Common myeloid progenitor, CD34-positive (primary cell): ENCODE data around the gene IL17REL.

Source experiments
- CTCF ChIA-PET: fragments of 350-600 bp; sonication (Branson Sonifier 250); formaldehyde crosslinking; loops from one replicate; lab custom pipeline; 2021; ENCODE audit warnings: antibody characterized with exemption; lab: Charles Lee
- POLR2A ChIA-PET: fragments of 350-600 bp; sonication (Branson Sonifier 250); formaldehyde crosslinking; loops from one replicate; lab custom pipeline; 2021; ENCODE audit warnings: antibody characterized with exemption; lab: Charles Lee
- DNase-seq, 3 donors: peaks; one replicate each; pipeline versions ENCODE4 v3.0.0 to v3.0.0-alpha.2; 2013
- H3K27ac ChIP-seq, 2 experiments: 1 replicate in 1 of 2; 2 replicates in 1 of 2; pipeline ENCODE4 v1.7.0; 2013; ENCODE audit warnings: inconsistent platforms in 2 of 2, low read length in 2 of 2, mild to moderate bottlenecking in 2 of 2, low read depth in 1 of 2, moderate library complexity in 1 of 2; ENCODE audit not compliant: severe bottlenecking in 2 of 2, insufficient read depth in 1 of 2, poor library complexity in 1 of 2
- H3K27me3 ChIP-seq, 5 experiments: replicated peaks in 2 of 5; 1 replicate in 3 of 5; 2 replicates in 2 of 5; pipeline versions ENCODE4 v1.6.1 to v1.7.0; 2013; ENCODE audit warnings: low read length in 4 of 5, mild to moderate bottlenecking in 2 of 5, moderate library complexity in 2 of 5, inconsistent platforms in 1 of 5; ENCODE audit not compliant: insufficient read depth in 5 of 5, control insufficient read depth in 4 of 5
- H3K36me3 ChIP-seq, 4 experiments: 1 replicate in 2 of 4; 2 replicates in 2 of 4; pipeline versions ENCODE4 v1.6.1 to v1.7.0; 2013; ENCODE audit warnings: low read length in 3 of 4, control low read depth in 1 of 4, mild to moderate bottlenecking in 1 of 4; ENCODE audit not compliant: control insufficient read depth in 4 of 4, insufficient read depth in 4 of 4
- H3K4me1 ChIP-seq, 4 experiments: 1 replicate in 3 of 4; 2 replicates in 1 of 4; pipeline versions ENCODE4 v1.6.1 to v1.7.1; 2013; ENCODE audit warnings: low read length in 3 of 4, mild to moderate bottlenecking in 3 of 4, control low read depth in 1 of 4, inconsistent platforms in 1 of 4, moderate library complexity in 1 of 4; ENCODE audit not compliant: control insufficient read depth in 4 of 4, insufficient read depth in 4 of 4; ENCODE audit errors: control extremely low read depth in 1 of 4
- H3K4me3 ChIP-seq, 7 experiments: 1 replicate in 4 of 7; 2 replicates in 3 of 7; pipeline versions ENCODE4 v1.5.1 to v1.7.0; 2013; ENCODE audit warnings: mild to moderate bottlenecking in 7 of 7, low read length in 6 of 7, moderate library complexity in 6 of 7, inconsistent platforms in 2 of 7, low read depth in 2 of 7, control low read depth in 1 of 7; ENCODE audit not compliant: insufficient read depth in 4 of 7, control insufficient read depth in 1 of 7; ENCODE audit errors: extremely low read depth in 1 of 7
- H3K9me3 ChIP-seq, 5 experiments: 1 replicate in 4 of 5; 2 replicates in 1 of 5; pipeline versions ENCODE4 v1.6.1 to v1.7.1; 2013; ENCODE audit warnings: low read length in 4 of 5, mild to moderate bottlenecking in 2 of 5, inconsistent platforms in 1 of 5, low read depth in 1 of 5, moderate library complexity in 1 of 5; ENCODE audit not compliant: control insufficient read depth in 4 of 5, insufficient read depth in 2 of 5; ENCODE audit errors: control extremely low read depth in 1 of 5
- WGBS: methylation state at CpG from one replicate; pipeline ENCODE4 v1.1.5; 2013; ENCODE audit not compliant: insufficient coverage; 5-methylcytosine and 5-hydroxymethylcytosine counted together

The IL17REL gene

DNA sequence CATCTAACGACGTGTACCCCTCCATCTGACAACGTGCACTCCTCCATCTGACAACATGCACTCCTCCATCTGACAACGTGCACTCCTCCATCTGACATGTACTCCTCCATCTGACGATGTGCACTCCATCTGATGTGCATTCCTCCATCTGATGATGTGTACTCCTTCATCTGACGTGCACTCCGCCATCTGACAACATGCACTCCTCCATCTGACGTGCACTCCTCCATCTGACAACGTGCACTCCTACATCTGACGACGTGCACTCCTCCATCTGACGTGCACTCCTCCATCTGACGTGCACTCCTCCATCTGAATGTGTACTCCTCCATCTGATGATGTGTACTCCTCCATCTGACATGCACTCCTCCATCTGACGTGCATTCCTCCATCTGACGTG lies 8.0 kb upstream of the IL17REL start:
- no peak overlapping the region for H3K4me3 ChIP-seq
- CTCF ChIA-PET = no interaction called here
- no peak for DNase-seq
- H3K36me3 ChIP-seq = no peaks in the 10 kb centered on the region
- H3K4me1 ChIP-seq = peaks cover 7 to 36% (median 14%) of the 10 kb centered on the region in 4 experiments
- POLR2A ChIA-PET = no interaction called here
- 95% methylated on average over 15 of the region's 15 CpGs for WGBS
- no peaks in the 10 kb centered on the region for H3K27me3 ChIP-seq
- no peak overlapping the region for H3K27ac ChIP-seq
- H3K9me3 ChIP-seq = no peaks in the 10 kb centered on the region

DNA sequence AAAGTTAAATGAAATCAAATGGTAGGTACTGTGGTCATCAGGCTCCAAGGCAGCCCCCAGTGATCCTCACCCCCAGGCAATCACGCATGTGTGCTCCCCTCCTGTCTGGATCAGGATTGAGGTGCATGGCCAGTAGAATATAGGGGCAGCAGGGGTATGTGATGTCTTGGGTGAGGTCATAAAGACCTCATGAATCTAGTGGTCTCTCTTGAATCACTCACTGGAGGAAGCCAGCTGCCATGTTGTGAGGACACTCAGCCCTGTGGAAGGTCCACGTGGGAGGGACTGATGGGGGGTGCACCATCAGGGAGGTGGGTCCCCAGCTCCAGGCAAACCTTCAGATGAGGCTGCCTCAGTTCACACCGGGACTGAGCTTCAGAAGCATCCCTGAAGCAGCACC lies 6.8 kb upstream of the IL17REL start:
- H3K9me3 ChIP-seq = no peaks in the 10 kb centered on the region
- no peak for DNase-seq
- H3K27ac ChIP-seq = no peak overlapping the region
- 88% methylated on average over 1 of the region's 3 CpGs for WGBS
- ChIA-PET POLR2A (no interaction called here), CTCF (interaction anchor here (1.0 to 1.1 kb wide), 2 partner anchors 11 to 87 kb away, joined by 3 to 4 read pairs; no protein-coding TSS in a partner anchor)
- H3K4me1 ChIP-seq = peaks cover 7 to 46% (median 21%) of the 10 kb centered on the region in 4 experiments
- peak overlapping the region in 1 of 7 experiments; percentile 42 for H3K4me3 ChIP-seq
- H3K36me3 ChIP-seq = no peaks in the 10 kb centered on the region
- H3K27me3 ChIP-seq = peaks cover 0 to 9% (median 0%) of the 10 kb centered on the region in 5 experiments

- peaks cover 7 to 50% (median 22%) of the 10 kb centered on the region in 4 experiments for H3K4me1 ChIP-seq
- no peaks in the 10 kb centered on the region for H3K9me3 ChIP-seq
- H3K27ac ChIP-seq = no peak overlapping the region
- peak overlapping the region in 2 of 7 experiments; percentile 28 to 42 for H3K4me3 ChIP-seq
- WGBS = 45% methylated on average over 9 of the region's 11 CpGs
- ChIA-PET POLR2A (interaction anchor here (1.6 kb wide), 1 partner anchor 38 kb away, joined by 3 read pairs; no protein-coding TSS in a partner anchor), CTCF (interaction anchor here (0.9 to 2.3 kb wide), 8 partner anchors 9 to 93 kb away, joined by 3 to 9 read pairs (median 3); no protein-coding TSS in a partner anchor)
- peaks cover 0 to 14% (median 3%) of the 10 kb centered on the region in 5 experiments for H3K27me3 ChIP-seq
- peak in 2 of 3 donors; percentile 31 to 41 for DNase-seq
- H3K36me3 ChIP-seq = no peaks in the 10 kb centered on the region
Observed at GRCh38 chr22:50018608-50019285, 6.2 kb upstream of the IL17REL start.

DNA sequence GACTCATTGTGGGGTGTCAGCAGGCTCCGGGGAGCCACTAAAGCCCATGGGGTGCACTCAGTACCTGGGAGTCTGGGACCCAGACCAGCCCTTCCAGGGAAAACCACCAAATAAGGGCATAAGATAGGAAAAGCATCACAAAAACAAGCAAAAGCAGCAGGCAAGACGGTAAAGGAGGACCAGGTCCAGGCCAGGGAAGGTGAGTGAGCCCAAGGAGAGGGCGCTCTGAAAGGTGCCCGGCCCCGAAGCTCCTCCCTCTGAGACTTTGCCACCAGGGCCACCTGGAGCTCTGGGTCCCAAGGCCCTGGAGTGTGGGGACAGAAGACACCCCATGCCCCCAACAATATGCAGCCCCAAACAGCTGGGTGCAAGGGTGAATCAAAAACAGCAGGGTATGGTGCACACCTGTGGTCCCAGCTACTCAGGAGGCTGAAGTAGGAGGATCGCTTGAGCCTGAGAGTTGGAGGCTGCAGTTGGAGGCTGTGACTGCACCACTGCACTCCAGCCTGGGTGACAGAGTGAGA lies 5.2 kb upstream of the IL17REL start:
- no peaks in the 10 kb centered on the region for H3K36me3 ChIP-seq
- 100% methylated on average over 2 of the region's 6 CpGs for WGBS
- H3K9me3 ChIP-seq = no peaks in the 10 kb centered on the region
- H3K4me3 ChIP-seq = no peak overlapping the region
- no peak overlapping the region for H3K27ac ChIP-seq
- H3K27me3 ChIP-seq = peaks cover 0 to 23% (median 3%) of the 10 kb centered on the region in 5 experiments
- ChIA-PET CTCF (interaction anchor here (0.6 to 2.3 kb wide), 10 partner anchors 9 to 92 kb away, joined by 3 to 9 read pairs (median 4); no protein-coding TSS in a partner anchor), POLR2A (interaction anchor here (1.6 kb wide), 1 partner anchor 39 kb away, joined by 3 read pairs; no protein-coding TSS in a partner anchor)
- peaks cover 7 to 50% (median 24%) of the 10 kb centered on the region in 4 experiments for H3K4me1 ChIP-seq
- no peak for DNase-seq

DNA sequence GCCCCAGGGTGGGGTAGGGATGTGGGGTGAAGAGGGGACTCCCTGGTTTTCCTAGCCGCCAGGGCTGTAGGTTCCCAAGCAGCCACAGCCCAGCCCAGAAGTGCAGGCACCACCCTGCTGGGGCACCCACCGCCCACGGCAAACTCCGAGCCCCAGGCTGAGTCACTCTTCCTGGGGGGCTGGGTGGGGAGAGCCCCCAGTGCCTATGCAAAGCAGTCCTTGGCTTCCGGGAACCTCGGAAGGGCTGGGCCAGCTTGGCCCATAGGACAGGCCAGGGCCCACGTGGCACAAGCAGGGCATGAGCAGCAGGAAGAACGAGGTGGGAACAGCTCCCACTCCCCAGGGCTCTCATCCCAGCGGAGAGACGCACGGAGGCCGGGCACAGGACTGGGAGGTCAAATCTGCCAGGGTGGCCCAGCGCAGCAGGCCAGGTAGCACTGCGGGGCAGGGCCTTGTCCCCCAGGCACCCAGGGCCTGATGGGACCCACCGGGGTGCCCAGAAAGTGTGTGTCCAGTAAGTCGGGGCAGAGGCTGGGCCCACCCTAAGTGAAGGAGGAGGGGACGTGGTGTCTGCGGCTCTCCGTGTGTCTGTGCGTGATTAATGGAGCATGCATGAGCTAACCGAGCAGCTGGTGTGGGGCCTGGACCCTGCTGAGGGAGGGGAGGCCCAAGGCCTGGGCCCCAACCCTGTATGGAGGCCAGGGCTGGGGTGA lies 4.6 kb upstream of the IL17REL start:
- Histone ChIP-seq H3K27me3 (peaks cover 0 to 29% (median 3%) of the 10 kb centered on the region in 5 experiments), H3K4me1 (peaks cover 7 to 50% (median 24%) of the 10 kb centered on the region in 4 experiments), H3K4me3 (no peak overlapping the region), H3K9me3 (no peaks in the 10 kb centered on the region), H3K36me3 (no peaks in the 10 kb centered on the region), H3K27ac (no peak overlapping the region)
- WGBS = 88% methylated on average over 19 of the region's 21 CpGs
- CTCF ChIA-PET = interaction anchor here (0.6 to 2.3 kb wide), 7 partner anchors 13 to 86 kb away, joined by 3 to 9 read pairs (median 4); no protein-coding TSS in a partner anchor
- POLR2A ChIA-PET = interaction anchor here (1.6 kb wide), 1 partner anchor 39 kb away, joined by 3 read pairs; no protein-coding TSS in a partner anchor
- no peak for DNase-seq

DNA sequence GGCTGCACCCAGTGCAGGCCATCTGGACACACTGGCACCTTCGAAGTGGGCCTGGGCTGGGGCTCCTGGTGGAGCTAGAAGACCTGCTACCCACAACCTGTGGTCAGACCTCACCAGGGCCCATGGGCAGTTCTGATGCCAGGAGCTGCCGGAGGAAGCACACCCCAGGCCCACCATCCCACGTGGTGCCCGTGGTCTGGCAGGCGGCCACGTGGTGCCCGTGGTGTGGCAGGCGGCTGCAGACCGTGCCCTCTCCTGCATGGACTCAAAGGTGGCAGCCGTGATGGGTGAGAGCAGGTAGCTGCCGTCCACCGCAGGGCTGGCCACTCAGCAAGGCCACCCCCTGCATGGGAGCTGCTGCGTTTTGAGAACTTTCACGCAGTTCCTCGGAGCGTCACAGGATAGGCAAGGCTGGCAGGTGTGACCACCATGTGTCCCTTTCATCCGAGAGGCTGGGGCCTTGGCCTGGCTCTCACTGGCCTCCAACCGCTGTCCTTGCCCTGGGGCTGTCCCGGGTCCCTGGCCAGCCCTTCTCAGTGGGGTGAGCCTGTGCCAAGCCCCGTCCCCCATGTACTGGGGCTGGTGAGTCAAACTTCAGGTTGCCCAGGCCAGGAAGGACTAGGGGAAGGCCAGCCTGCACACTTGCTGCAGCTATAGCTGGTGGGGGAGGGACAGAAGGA lies 3.9 kb upstream of the IL17REL start:
- no peak overlapping the region for H3K27ac ChIP-seq
- peaks cover 7 to 51% (median 24%) of the 10 kb centered on the region in 4 experiments for H3K4me1 ChIP-seq
- ChIA-PET POLR2A (interaction anchor here (0.6 kb wide), 1 partner anchor 26 kb away, joined by 3 read pairs; no protein-coding TSS in a partner anchor), CTCF (interaction anchor here (0.6 to 2.3 kb wide), 6 partner anchors 9 to 85 kb away, joined by 3 to 9 read pairs (median 4); no protein-coding TSS in a partner anchor)
- no peaks in the 10 kb centered on the region for H3K9me3 ChIP-seq
- 93% methylated on average over 12 of the region's 20 CpGs for WGBS
- H3K36me3 ChIP-seq = no peaks in the 10 kb centered on the region
- DNase-seq = no peak
- peaks cover 0 to 36% (median 3%) of the 10 kb centered on the region in 5 experiments for H3K27me3 ChIP-seq
- H3K4me3 ChIP-seq = no peak overlapping the region
